Motor neuron (in vitro differentiated cells): ENCODE results near the gene ARIH1. TPM values are rescaled to one million over a fixed set of nuclear protein-coding genes. Genes with fewer than 3 reads are reported as not detected.
"Not testable (repeated sequence)": the region's sequence is repeated elsewhere in the genome, so short reads cannot be mapped to it uniquely, and the experiment has no call there.

Experiments used
- ATAC-seq, 8 experiments: fragments of 200-7000 bp; cut with Tn5 transposase; replicated peaks in 6 of 8; 2 replicates each; pipeline ENCODE4 v1.8.0; 2021; ENCODE audit warnings: mild to moderate bottlenecking in 8 of 8, moderate library complexity in 8 of 8
- H3K27ac ChIP-seq, 2 donors: fragments of 250-450 bp; sonication (Bioruptor Pico); 2 replicates each; pipeline ENCODE4 v1.9.0; 2021; ENCODE audit warnings: antibody characterized with exemption in 2 of 2, mild to moderate bottlenecking in 2 of 2, moderate library complexity in 1 of 2
- H3K4me1 ChIP-seq, 2 donors: fragments of 250-450 bp; sonication (Bioruptor Pico); replicated peaks in 1 of 2; 2 replicates each; pipeline ENCODE4 v1.6.1; 2021; ENCODE audit warnings: antibody characterized with exemption in 2 of 2, mild to moderate bottlenecking in 2 of 2, moderate library complexity in 1 of 2
- H3K4me3 ChIP-seq, 5 donors: fragments of 250-450 bp; sonication (Bioruptor Pico); 2 replicates each; pipeline ENCODE4 v1.9.0; 2021; ENCODE audit warnings: antibody characterized with exemption in 5 of 5, mild to moderate bottlenecking in 5 of 5, moderate library complexity in 4 of 5
- WGBS, 10 experiments: fragments of 450-650 bp; shearing (Covaris generic); methylation state at CpG; one replicate each; pipeline ENCODE4 v1.0.0; 2022; 5-methylcytosine and 5-hydroxymethylcytosine counted together
- in situ Hi-C, 9 experiments: fragments of 400-800 bp; cut with MboI; loops; one replicate each; pipeline ENCODE4 v1.15.0; 2021; ENCODE audit warnings: low sequenced_read_pairs in 9 of 9, low pct_unique_long_range_greater_than_20kb in 2 of 9; ENCODE audit not compliant: unreplicated experiment in 9 of 9
- total RNA-seq, 8 experiments: library from RNA; unstranded; fragments of 300-600 nt; gene quantifications; 2 replicates each; pipeline versions ENCODE4 v1.2.3 to v1.2.4, GENCODE V29; 2022

Gene ARIH1
- total RNA-seq, 8 experiments from 2014 or later = 26.3 to 60.7 (median 40.4) TPM

GRCh38 chr15:72599855-72600464 lies 125.8 kb downstream of the ARIH1 start:
- no peak overlapping the region for H3K27ac ChIP-seq
- ATAC-seq = peak in 6 of 8 experiments; percentile 43 to 80 (median 64)
- H3K4me3 ChIP-seq = no peak overlapping the region
- in situ Hi-C loops = no loop called here
- WGBS, 10 experiments = 0 to 65% (median 20%) methylated on average over 1 to 2 of the region's 2 CpGs; no CpG with 5 or more reads in 1 of the 10 experiments
- H3K4me1 ChIP-seq = no peaks in the 10 kb centered on the region

- Histone ChIP-seq H3K4me1 (no peaks in the 10 kb centered on the region), H3K27ac (no peak overlapping the region), H3K4me3 (no peak overlapping the region)
- ATAC-seq = peak in 4 of 8 experiments; percentile 22 to 46 (median 36)
- 60 to 100% (median 100%) methylated on average over 1 to 2 of the region's 4 CpGs; no CpG with 5 or more reads in 6 of the 10 experiments for WGBS, 10 experiments
- in situ Hi-C loops = no loop called here
Observed at GRCh38 chr15:72604794-72605193, 130.7 kb downstream of the ARIH1 start.

- not testable (repeated sequence) for ATAC-seq
Observed at GRCh38 chr15:72608084-72608483, 134.0 kb downstream of the ARIH1 start.

GRCh38 chr15:72609862-72610261 lies 135.7 kb downstream of the ARIH1 start:
- no peaks in the 10 kb centered on the region for H3K4me1 ChIP-seq
- in situ Hi-C loops = no loop called here
- no peak overlapping the region for H3K4me3 ChIP-seq
- no peak for ATAC-seq
- H3K27ac ChIP-seq = no peak overlapping the region
- WGBS, 10 experiments = 43 to 80% (median 60%) methylated on average over 1 to 5 of the region's 8 CpGs; no CpG with 5 or more reads in 6 of the 10 experiments

More at GRCh38 chr15:72608084-72608483, 134.0 kb downstream of the ARIH1 start:
- H3K4me3 ChIP-seq, H3K27ac ChIP-seq, H3K4me1 ChIP-seq, in situ Hi-C loops: not testable (repeated sequence)
- 72 to 100% (median 81%) methylated on average over 1 to 3 of the region's 3 CpGs; no CpG with 5 or more reads in 5 of the 10 experiments for WGBS, 10 experiments

- ATAC-seq, H3K4me1 ChIP-seq, in situ Hi-C loops, H3K4me3 ChIP-seq, H3K27ac ChIP-seq: not testable (repeated sequence)
- 50 to 100% (median 86%) methylated on average over 1 of the region's 3 CpGs; no CpG with 5 or more reads in 7 of the 10 experiments for WGBS, 10 experiments
Observed at GRCh38 chr15:72612324-72612723, 138.2 kb downstream of the ARIH1 start.

- no peak overlapping the region for H3K27ac ChIP-seq
- in situ Hi-C loops = no loop called here
- ATAC-seq = no peak
- WGBS, 10 experiments = 0 to 88% (median 80%) methylated on average over 1 to 2 of the region's 3 CpGs; no CpG with 5 or more reads in 4 of the 10 experiments
- H3K4me3 ChIP-seq = no peak overlapping the region
- no peaks in the 10 kb centered on the region for H3K4me1 ChIP-seq
Observed at GRCh38 chr15:72614810-72615532, 140.8 kb downstream of the ARIH1 start.

- 0 to 30% (median 18%) methylated on average over 1 to 3 of the region's 7 CpGs; no CpG with 5 or more reads in 4 of the 10 experiments for WGBS, 10 experiments
- H3K27ac ChIP-seq, H3K4me3 ChIP-seq, H3K4me1 ChIP-seq, in situ Hi-C loops: not testable (repeated sequence)
- peak in 1 of 8 experiments; percentile 66 for ATAC-seq
Observed at GRCh38 chr15:72615533-72616233, 141.6 kb downstream of the ARIH1 start.

- no peaks in the 10 kb centered on the region for H3K4me1 ChIP-seq
- 26 to 100% (median 70%) methylated on average over 1 to 7 of the region's 10 CpGs; no CpG with 5 or more reads in 1 of the 10 experiments for WGBS, 10 experiments
- no peak for ATAC-seq
- H3K27ac ChIP-seq = no peak overlapping the region
- in situ Hi-C loops = no loop called here
- no peak overlapping the region for H3K4me3 ChIP-seq
Observed at GRCh38 chr15:72616491-72617210, 142.5 kb downstream of the ARIH1 start.

- ATAC-seq, H3K4me3 ChIP-seq, in situ Hi-C loops, H3K27ac ChIP-seq, H3K4me1 ChIP-seq: not testable (repeated sequence)
- 60 to 100% (median 73%) methylated on average over 1 to 3 of the region's 4 CpGs; no CpG with 5 or more reads in 6 of the 10 experiments for WGBS, 10 experiments
Observed at GRCh38 chr15:72623854-72624253, 149.7 kb downstream of the ARIH1 start.

GRCh38 chr15:72626153-72626552 lies 152.0 kb downstream of the ARIH1 start:
- 13 to 95% (median 77%) methylated on average over 1 to 3 of the region's 3 CpGs for WGBS, 10 experiments
- H3K27ac ChIP-seq, ATAC-seq, H3K4me3 ChIP-seq, H3K4me1 ChIP-seq: not testable (repeated sequence)
- in situ Hi-C loops = loop anchor here in 2 of 9 experiments (25.0 kb wide), 1 partner anchor 1486 kb away; no protein-coding TSS in a partner anchor

GRCh38 chr15:72628249-72629067 lies 154.3 kb downstream of the ARIH1 start:
- H3K4me1 ChIP-seq, H3K27ac ChIP-seq, H3K4me3 ChIP-seq: not testable (repeated sequence)
- ATAC-seq = peak in 2 of 8 experiments; percentile 21 to 53
- in situ Hi-C loops = loop anchor here in 2 of 9 experiments (25.0 kb wide), 1 partner anchor 1484 kb away; no protein-coding TSS in a partner anchor
- 60 to 92% (median 83%) methylated on average over 1 to 2 of the region's 11 CpGs; no CpG with 5 or more reads in 7 of the 10 experiments for WGBS, 10 experiments
